Measurements from ENCODE around the gene CISD3.

The CISD3 gene, protein sequence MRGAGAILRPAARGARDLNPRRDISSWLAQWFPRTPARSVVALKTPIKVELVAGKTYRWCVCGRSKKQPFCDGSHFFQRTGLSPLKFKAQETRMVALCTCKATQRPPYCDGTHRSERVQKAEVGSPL

DNA sequence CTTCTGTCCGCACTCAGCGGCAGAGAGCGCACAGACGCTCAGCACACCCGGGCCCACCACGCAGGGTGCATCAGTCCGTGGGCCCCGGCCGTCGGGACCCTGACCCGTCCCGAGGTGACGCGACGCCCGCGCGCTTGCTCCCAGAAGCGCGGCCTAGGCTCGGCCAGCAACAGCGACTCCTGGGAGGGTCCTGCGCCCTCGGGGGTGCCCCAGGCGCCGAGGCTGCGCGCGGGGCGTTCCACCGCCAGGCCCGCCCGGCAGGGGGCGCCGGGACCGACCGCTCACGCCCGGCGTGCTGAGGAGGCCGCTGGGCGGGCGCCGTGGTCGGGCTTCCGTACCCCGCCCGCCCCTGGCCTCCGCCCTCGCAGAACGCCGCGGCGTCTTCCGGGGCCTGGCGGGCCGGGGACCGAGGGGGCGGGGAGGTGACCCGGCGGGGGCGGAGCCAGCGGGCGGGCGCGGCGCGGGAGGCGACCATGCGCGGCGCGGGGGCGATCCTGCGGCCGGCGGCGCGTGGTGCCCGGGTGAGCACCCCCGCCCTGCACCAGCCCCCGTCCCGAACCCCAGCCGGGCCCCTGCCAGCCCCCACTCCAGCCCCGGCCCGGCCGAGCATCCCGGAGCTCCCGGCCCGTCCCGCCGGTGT lies at the start of gene CISD3:
Gene CISD3, plus strand, starts transcription at position 456 of the 640 bp plus-strand sequence. Its CDS starts 18 bp downstream, at position 474.
- peak; percentile 89 for DNase-seq

DNA sequence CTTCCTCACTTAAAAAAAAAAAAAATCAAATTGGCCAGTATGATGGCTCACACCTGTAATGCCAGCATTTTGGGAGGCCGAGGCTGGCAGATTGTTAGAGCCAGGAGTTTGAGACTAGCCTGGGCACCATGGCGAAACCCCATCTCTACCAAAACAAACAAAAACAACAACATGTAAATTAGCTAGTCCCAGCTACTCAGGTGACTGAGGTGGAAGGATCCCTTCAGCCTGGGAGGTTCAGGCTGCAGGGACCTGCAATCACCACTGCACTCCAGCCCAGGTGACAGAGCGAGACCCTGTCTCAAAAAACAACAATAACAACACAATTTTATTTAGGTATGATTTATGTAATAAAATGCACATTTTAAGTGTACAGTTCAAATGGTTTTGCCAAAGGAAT lies 49.0 kb upstream of the CISD3 start:
- DNase-seq = no peak

DNA sequence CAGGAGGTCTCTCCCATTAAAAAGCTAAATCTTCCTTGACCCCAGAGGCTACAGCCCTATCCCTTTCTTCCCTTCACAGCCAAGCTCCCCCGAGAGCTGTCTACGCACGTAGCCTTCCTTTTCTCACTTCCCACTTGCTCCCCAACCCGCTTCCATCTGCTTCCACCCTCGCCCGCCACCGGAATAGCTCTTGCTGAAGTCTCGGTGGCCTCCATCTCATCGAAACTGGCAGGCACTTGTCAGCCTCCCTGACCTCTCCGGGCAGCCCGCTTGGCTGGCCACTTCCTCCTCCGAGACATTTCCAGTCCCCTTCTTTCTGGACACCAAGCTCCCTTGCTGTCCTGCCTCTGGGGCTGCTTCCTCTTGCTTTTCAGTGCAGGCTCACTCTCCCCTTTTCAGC lies 44.6 kb upstream of the CISD3 start:
- DNase-seq = no peak

DNA sequence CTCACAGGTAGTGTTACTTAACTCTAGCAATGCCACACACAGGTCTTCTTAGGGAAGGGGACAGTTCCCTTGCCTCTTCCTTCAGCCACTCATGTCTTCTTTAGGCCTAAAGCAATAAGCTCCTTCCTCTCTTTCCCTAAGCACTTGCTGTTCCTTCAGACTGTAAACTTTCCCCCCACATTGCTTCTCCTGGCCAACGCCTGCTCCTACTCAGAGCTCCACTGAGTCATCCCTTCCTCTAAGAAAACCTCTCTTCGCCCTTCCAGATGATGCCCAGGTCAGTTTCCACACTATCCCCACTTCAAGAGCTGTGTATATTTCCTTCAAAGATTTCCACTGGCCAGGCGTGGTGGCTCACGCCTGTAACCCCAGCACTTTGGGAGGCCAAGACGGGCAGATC lies 42.9 kb upstream of the CISD3 start:
- DNase-seq = no peak

DNA sequence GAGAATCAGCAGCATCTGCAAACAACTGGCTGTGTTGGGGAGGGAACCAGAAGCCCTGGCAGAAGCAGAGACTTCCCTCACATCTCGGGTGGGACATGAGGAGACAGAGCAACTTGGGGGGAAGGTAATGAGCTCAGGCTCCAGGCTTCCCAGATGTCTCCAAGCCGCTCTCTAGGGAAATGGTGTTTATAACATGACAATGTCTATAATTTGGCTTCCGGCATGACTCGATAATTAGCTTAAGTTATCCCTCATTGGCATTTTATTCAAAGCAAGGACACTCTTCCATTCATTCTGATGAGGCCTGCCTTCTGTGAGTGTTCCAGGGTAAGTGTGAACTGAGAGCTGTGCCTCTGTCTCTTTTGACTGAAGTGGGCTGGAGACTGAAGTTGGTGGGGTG lies 39.8 kb upstream of the CISD3 start:
- DNase-seq = no peak

DNA sequence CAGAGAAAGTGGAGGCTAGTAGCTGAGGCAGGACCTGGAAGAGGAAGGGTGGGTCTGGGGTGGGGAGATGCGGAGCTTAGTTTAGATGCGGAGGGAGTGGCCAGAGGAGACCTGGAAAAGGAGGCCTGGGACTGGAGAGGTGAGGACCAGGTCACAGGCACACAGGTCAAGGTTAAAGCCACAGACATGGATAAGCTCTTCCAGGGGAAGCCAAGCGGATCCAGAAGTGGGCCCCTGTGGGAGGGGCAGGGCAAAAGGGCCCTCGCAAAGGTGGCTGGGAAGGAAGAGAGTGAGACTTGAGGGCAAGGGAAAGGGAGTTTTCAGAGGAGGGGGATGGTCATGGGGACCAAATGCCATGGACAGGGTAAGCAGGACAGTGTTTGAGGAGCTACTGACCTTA lies 39.0 kb upstream of the CISD3 start:
- DNase-seq = no peak

DNA sequence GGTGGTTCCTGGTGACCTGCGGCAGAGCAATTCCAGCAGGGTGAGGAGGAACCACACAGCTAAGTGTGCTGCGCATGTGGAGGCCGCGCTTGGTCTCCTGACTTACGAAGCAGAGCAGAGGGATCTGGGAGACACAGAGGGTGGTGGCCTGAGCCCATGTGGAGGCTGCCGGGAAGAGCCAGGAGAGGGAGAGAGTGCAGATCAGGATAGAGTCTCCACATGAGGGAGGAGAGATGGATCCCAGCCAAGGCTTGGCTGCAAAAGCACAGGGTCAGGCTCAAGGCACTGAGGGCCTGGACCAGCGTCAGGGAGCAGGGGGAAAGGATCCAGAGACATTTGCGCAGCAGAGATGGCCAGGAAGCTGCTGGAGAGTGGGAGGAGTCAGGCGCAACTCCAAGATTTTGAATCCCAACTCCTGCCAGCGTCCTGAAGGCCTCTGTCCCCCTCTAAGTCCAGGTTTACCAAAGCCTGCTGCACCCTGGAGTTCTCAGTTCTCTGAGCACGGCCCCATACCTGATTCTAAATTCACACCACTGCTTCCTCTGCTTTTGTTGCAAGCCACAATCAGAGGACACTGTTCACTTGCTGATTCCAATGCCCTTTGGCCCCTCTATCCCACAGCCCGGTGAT lies 36.3 kb upstream of the CISD3 start:
- DNase-seq = no peak

DNA sequence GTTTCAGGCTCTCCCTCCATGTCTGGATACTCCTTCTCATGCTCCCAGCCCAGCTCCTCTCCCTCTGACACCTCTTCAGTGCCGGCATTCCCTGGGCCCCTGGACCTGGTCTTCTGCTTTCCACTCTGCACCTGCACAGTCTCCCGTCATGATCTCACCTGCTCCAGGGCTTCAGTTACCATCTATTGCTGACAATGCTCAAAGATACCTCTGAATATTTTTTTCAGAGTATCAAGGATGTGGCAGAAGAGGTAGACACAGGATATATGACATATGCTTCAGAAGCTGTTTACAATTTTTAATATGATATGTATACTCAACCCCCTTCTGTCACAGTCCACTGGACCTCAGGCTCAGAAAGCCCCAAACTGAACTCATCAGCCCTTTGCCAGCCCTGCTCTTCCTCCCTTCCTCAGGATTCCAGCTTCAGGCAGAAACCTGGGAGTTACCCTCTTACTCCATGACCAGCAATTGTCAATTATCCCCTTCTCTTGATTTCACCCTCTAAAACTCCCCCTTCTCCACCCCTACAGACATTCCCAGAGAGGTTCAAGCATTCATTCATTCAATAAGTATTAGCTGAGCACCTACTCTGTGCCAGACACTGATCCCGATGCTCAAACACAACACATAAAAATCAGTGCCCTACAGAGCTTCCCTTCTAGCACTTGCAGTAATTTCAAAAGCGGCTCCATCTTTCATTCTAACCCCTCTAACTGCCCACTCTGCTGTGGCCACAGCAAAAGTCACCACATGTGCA lies 32.9 kb upstream of the CISD3 start:
- DNase-seq = no peak

DNA sequence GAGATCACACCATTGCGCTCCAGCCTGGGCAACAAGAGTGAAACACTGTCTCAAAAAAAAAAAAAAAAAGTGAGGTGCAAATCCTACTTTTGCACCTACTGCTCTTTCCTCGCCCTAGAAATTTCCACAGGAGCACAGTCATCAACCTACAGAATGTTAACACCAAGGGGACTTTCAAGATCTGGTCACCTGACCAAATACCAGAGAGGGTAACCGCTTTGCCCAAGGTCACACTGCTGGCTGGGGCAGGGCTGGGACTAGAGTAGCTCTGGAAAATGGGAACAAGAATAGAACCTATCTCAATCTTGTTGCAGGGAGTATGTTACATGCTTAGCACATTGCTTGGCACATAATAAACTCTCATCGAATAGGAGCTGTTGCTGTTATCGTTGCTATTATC lies 31.4 kb upstream of the CISD3 start:
- no peak for DNase-seq

DNA sequence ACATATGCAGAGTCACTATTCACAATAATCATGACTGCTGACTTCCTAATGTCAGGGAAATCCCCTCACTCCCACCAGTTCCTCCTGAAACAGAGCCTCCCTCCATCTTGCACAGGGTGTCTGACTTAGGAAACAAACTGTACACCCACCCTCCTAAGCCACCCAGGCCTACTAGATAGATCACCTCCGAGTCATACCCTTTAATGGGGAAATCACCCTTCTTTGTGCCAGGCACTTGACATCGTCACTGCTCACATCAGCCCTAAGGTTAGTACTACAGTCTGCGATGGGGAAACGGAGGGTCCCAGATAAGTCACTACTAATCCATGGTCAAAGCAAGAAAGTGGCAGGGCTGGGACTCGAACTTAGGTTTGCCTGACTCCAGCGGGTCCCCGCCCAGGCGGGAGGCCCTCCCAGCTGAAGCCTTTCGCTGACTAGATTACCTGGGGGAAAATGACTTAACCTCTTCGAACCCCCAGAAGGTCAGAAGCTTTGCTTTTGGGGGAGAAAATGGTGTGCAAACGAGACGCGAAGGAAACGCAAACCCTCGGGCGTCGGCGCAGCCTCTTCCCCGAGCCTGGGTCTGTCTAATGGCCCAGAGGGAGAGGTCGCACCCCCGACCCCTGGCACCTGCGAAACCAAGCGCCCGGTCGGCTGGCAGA lies 28.5 kb upstream of the CISD3 start:
- DNase-seq = peak; percentile 73

DNA sequence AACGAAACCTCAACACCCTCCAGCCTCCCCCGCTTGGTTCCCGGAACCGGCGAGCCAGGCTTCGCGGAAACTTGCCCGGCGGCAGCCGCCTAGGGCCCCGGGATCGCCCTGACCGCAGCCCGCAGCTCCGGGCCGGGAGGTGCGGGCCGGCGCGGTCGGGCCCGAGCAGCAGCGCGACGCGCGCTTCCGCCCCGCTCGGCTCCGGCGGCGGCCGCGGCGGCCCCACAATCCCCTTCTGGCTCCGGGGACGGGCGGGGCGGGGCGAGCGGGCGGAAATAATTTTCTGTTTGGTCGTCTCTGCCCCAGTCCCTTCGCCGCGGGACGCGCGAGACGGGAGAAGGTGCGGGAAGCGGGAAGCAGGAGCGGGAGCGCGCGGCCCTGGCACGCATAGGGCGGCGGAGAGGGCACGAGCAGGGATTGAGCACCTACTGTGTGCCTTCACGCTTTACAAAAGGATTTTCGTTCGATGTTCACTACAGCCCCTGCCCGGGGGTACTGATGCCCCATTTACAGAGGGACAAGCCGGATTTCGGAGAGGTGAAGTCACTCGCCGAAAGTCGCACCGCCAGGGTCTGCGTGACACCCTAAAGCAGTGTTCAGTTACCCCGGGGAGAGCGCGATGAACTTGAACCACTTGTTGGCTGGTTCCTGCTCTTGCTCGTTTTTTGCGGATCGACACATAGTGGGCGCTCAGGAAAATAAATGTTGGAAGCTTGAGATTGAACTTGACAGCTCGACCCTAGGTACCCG lies 27.8 kb upstream of the CISD3 start:
- DNase-seq = peak; percentile 74

DNA sequence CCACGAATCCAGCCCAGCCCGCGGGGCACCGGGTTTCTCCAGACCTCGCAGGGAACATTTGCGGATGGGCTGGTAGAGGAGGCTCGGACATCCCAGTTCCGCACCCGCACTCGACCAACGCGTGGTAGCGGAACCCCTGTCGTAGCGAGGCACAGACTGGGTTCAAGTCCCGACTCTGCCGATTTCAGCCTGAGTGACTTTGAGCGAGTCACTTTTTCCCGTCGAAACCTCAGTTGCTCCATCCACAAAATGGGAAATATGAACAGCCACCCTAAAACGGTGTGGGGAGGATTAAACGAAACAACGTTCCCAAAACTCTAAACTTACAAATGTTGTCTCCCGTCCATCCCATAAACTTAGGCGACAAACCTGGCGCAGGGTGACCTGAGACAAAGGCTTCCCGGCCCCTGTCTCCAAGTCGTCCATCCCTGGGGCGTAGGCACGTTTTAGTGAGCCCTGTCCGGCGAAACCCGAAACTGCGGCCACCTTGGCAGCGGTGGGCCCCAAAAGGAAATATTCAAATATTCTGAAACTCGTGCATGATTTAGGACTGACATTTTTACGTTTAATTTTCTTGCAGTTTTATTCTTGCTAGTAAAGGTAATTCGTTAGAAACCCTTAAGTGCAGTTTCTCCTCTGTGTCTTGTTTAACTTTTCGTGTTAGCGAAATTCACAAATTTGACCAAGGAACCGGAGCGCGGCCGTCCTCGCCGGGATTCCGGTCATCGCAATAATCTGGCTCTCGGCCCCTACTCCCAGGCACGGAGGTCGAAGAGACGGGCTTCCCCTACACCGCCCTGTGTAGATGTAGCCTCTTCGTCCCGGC lies 27.0 kb upstream of the CISD3 start:
- DNase-seq = peak; percentile 39

DNA sequence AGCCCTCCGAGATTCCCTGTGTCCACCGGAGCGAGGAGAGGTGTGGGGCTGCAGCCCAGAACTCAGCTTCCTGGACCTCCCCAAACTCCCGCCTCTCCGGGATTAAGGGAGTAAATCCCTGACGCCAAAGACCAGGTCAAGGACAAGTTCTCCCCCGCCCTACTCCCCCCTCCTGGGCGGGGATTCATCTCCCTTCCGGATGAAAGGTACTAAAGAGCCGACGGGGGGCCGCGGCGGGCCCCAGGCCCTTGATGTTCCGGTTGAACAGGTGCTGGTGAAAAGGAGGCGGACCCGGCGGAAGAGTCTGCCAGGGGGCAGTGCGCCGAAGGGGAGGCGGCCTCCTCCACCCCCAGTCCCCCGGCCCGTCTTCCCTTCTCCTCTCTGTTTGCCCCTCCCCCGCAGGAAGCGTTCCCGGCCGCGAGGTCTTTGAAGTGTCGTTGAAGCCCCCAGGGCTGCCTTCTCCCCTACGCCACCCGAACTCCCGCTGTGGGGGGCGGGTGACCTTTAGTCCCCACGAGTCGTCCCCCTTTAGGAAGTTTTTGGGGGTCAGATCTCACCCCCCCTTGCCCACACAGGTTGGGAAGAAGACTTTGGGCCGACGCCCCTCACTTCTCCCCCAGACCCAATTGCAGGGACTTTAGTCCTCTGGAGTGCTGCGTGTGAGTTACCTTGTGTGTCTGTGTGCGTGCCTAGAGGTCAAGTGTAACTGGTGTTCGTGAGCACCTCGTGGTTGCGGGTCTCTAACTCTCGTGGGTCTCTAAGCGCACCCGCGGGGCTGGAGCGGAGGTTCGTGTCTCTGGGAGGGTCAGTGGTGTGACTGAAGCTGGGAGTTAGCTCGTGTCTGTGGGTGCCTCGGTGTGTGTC lies 26.2 kb upstream of the CISD3 start:
- peak; percentile 83 for DNase-seq

DNA sequence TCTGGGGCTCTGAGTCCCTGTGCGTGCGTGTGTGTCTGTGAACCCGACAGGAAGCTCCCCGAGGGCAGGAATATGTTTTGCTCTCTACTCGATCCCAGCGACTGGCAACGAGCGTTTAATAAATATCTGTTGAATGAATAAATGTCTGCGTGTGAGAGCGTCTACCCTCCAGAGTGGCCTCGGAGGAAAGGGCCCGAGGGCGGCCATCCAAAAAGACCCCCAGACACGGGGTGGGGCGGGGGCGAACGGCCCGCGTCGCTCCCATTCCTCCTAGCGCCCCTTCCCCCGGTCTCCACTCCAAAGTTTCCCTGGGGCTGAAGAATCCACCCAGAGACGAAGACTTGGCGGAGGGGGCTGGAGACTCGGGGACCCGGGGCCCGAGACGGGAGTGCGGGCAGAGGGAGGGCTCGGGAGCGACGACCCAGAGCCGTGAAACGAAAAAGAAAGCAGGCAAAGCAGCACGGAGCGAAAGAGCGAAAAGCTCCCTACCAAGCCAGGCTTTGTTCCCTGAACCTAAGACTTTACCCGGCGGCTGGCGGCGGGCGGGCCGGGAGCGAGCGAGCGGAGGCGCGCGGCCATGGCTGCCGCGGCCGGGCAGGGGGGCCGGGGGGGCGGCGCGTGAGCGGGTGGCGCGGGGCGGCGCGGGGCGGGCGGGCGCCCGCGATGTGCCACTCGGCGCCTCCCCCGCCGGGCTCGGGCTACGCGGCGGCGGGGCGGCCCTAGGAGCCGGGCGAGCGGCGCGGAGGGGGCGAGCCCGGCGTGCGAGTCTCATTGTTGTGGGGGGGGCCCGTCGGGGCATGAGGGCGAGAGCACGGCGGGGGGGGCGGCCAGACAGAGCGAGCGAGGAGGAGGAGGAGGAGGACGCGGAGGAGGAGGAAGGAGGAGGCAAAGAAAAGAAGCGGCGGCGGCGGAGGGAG lies 25.3 kb upstream of the CISD3 start, which contains the start of gene MLLT6:
Gene MLLT6, plus strand, starts transcription at position 668 of the 917 bp plus-strand sequence. CDS start 360 bp downstream, outside the sequence.
- peak; percentile 87 for DNase-seq

DNA sequence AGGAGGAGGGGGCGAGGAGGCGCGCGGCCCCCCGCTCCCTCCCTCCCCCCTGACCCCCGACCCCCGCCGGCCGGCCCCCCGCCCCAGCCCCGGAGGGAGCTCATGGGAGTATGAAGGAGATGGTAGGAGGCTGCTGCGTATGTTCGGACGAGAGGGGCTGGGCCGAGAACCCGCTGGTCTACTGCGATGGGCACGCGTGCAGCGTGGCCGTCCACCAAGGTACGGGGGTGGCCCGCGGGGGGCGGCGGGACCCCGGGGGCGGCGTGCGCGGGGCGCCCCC lies 24.7 kb upstream of the CISD3 start:
- no peak for DNase-seq

DNA sequence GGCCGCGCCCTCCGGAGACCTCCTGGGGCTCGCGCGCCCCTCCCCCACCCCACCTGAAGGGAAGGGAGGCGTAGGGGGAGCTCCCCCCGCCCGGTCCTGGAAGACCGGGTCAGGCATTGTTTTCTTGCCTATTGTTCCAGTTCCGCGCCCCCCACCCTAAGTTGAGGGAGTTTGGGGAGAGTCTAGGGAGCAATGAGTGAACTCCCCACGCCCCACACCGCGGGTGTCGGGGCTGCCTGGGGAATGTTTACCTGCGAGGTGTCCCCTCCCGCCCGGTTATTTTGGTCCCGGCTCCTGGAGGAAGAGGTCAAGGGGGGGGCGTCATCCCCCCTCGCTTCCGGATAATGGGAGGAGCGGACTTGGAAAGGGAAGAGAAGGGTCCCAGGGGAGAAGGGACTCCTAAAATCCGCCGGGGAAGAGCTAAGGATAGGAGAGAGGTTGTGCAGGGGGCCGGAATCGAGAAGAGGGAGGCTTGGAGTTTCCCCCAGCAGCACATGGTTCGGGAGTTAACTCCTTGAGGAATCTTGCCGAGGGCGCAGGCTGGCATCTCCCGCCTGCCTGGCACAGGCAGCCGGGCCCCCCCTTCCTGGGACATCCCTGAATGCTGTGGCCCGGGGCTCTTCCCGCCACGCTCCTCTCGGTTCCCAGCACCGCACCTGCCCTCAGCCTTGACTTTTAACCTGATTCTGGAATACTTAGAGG lies 24.2 kb upstream of the CISD3 start:
- DNase-seq = peak; percentile 54

DNA sequence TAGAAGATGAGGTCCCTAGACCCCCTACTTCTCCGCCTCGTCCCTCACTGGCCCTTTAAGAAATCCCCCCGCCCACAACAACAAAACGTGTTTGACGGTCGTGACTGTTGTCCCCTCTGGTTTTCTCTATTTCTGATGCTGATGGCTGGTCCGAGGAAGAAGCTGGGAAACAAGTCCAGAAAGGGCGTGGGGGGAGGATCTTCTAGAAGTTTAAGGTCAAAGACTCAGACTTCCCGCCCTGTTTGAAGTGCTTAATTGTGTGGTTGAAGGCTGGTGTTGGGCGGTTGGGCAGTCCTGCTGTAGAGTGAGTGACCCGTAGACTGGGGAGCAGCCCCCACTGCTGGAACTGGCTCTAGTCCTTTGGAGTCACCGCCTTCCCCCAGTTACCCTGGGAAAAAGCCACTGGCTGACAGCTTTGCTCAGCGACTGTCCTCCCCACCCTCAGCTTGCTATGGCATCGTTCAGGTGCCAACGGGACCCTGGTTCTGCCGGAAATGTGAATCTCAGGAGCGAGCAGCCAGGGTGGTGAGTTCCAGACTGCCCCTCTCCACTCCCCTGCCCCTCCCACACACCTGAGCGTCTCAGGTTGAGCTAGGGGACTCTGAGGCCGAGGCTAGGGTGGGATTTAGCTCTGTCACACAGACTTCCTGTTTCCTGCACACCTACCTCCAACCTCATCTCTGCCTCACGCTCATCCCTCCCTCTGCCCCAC lies 23.5 kb upstream of the CISD3 start:
- peak; percentile 51 for DNase-seq

DNA sequence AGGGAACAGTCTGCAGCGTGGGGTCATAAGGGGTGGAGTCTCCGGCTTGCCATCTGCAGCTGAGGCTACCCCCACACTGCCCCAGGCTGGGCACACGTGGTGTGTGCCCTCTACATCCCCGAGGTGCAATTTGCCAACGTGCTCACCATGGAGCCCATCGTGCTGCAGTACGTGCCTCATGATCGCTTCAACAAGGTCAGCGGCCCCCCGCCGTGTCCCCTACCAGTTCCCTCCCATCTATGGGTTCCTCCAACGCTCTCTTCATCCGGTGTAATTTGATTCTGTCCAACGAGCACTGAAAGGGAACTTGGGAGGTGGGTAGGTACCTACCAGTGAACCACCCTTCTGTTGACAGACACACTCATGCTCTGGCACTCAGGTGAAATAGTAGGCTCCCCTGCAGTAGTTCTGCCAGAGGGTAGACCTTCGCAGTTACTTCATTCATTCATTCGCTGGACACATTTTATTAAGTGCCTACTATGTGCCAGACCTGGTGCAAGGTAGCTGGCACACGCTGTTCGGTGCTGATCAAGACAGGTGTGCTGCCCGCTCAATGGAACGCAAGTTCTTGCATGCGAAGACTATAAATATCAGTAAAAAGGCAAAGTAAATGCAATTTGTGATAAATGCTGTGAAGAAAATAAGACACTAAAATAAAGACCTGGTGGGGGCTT lies 22.3 kb upstream of the CISD3 start:
- DNase-seq = no peak

Measured in activated CD8-positive, alpha-beta memory T cell treated with anti-CD3 and anti-CD28 coated beads, Interleukin-2, amount 50 U/mL, for 4 hours (primary cell).